Fibroblast of skin of back (primary cell): ENCODE results near the gene RNGTT.
"Not testable (repeated sequence)": the region's sequence is repeated elsewhere in the genome, so short reads cannot be mapped to it uniquely, and the experiment has no call there.

ENCODE experiments used
- DNase-seq: peaks from one replicate; pipeline ENCODE4 v3.0.0-alpha.2; 2013

RNGTT gene

DNA sequence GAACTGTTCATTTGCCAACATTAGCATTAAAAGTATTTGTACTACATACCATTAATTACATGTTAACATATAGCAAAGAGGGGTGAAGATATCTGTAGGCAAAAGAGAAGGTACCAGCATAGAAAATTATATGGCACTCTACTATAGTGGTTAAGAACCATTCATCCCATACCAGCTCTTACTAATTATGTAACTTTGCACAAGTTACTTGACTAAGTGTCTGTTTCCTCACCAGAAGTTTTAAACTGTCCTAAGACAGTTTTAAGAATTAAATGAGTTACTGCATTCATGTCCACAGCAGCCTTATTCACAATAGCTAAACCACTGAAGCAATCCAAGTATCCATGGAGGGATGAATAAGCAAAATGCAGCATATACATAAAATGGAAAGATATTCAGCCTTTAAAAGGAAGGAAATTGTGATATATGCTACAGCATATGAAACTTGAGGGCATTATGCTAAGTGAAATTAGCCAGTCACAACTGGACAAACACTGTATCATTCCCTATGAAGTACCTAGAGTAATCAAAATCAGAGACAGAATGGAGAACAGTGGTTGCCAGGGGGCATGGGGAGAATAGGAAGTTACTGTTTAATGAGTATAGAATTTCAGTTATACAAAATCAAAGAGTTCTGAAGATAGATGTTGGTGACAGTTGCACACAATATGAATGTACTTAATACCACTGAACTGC is 98.9 kb downstream of the RNGTT start:
- no peak for DNase-seq

DNA sequence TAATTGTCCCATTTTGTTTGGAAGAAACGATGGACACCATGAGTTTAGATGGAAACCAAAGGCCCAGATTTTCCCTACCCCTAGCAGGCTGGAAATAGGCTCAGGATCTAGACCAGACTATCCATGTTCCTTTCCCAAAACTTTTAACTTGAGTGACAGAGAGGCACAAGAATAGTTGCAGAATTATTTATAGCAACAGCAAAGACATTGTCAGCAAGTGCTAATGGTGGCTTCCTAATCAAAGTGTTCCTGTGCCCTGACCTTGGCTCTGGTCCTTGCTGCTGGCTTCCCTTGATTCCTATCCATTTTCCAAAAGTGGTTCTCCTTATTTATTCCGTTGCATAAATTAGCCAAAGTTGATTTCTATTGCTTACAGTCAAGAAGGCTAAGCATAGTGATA is 103.1 kb downstream of the RNGTT start:
- no peak for DNase-seq

DNA sequence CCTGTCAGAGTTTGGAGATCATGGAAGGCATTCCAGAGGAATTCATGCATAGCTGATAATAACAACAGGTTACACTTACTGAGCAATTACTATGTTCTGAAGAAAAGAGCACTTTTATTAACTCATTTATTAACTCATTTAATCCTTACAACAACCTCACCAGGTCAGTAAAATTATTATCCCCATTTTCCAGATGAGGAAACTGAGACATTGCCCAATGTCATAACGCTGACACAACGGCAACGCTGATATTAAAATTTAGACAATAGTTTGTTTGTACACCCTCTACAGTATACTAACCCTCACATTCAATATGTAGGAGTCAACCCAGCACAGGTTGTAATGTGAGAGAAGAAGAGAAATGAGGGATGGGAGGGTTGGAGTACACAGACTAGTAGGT is 105.0 kb downstream of the RNGTT start:
- no peak for DNase-seq

DNA sequence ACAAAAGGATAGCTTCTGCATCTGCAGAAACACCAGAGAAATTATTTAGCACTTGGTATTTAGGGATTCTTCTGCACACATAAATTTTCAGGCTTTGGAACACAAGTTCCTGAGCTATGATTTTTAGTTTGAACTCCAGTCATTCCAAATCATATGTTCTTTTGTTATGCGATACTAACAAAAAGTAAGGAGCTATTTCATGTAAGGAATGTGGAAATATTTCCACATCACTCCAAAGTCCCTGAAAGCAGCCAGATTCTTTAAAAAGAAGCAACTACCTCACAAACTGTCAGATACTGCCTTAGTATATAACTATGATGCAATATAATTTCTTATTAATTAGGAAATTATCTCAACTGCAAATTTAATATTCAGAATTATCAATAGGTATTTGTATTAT is 106.9 kb downstream of the RNGTT start:
- peak; percentile 13 for DNase-seq

DNA sequence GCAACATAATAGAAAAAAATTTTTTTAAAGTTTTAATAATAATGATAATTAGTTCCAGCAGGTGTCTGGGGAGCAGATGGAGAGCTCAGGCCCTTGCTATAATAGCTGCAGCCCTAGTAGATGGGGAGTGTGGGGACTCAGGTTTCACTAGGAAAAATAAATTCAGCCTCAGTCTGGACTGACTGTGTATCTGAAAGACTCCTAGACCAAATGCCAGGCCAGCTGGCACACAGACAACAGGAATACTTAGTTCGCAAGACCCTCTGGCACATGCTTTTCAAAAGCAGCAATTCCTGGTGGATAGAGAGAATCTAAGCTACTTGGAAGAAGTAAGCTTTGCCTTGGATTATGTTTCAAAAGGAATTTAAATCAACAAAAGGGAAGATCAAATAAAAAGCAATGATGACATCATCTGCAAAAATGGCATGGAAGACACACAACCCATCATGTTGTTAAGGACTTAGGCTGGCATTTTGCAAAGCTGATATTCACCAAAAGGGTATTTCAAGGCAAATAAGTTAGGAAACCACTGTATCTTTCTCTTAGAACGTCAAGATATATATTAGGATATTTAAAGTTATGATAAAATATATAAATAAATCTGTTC is 107.8 kb downstream of the RNGTT start:
- peak; percentile 35 for DNase-seq

DNA sequence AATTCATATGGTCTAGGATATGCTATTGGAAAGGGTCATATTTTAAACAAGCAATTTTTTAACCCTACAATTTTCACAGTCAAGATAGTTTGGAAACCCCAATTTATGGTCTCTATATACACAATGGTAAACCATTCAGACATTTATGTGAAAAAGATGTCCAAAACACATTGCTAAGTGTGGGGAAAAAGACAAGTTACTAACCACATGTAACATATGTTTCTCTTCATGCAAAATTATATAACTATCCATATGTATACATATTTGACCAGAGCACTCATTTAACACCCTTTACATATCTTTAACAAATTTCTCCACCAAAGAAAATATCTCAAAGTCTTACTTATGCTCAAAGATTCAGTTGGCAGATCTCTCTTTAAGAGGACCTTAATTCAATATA is 110.6 kb downstream of the RNGTT start:
- no peak for DNase-seq

- DNase-seq = no peak
Measured at GRCh38 chr6:88852000-88852399, 111.4 kb downstream of the RNGTT start.

DNA sequence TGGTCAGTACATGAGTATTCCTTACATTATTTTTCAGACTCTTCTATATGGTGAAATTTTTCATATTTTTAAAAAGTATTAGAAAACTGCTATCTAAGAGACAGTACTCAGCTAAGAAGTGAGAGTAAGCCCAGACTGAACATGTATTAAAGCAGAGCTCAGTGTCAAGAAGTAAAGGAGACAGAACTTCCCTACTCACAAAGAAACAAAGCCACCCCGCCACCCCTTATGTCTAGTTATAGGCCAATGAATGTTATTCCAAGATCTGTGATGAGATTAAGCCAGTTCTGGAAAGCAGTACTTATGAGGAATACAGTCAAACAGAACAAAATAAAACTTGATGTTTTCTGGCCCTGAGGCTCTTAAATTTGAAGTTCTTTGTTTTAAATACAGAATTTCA is 114.5 kb downstream of the RNGTT start:
- DNase-seq = no peak

- DNase-seq = peak; percentile 86
Measured at GRCh38 chr6:88843040-88843439, 120.4 kb downstream of the RNGTT start.

GRCh38 chr6:88842320-88842719 is 121.1 kb downstream of the RNGTT start:
- no peak for DNase-seq

- DNase-seq = peak; percentile 59
Measured at GRCh38 chr6:88840796-88841539, 122.5 kb downstream of the RNGTT start.

- no peak for DNase-seq
Measured at GRCh38 chr6:88840289-88840688, 123.1 kb downstream of the RNGTT start.

GRCh38 chr6:88839280-88839679 is 124.1 kb downstream of the RNGTT start:
- DNase-seq = no peak

- DNase-seq = no peak
Measured at GRCh38 chr6:88835210-88835609, 128.2 kb downstream of the RNGTT start.

DNA sequence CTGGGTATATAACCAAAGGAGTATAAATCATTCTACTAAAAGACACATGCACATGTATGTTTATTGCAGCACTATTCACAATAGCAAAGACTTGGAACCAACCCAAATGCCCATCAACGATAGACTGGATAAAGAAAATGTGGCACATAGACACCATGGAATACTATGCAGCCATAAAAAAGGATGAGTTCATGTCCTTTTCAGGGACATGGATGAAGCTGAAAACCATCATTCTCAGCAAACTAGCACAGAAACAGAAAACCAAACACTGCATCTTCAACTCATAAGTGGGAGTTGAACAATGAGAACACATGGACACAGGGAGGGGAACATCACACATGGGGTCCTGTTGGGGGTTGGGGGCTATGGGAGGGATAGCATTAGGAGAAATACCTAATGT is 130.3 kb downstream of the RNGTT start:
- DNase-seq = not testable (repeated sequence)

DNA sequence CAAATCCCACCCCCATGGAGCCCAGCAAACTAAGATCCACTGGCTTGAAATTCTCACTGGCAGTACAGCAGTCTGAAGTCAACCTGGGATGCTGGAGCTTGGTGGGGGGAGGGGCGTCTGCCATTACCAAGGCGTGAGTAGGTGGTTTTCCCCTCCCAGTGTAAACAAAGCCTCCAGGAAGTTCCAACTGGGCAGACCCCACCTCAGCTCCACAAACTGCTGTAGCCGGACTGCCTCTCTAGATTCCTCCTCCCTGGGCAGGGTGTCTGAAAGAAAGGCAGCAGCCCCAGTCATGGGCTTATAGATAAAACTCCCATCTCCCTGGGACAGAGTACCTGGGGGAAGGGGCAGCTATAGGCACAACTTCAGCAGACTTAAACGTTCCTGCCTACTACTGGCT is 135.8 kb downstream of the RNGTT start:
- DNase-seq = not testable (repeated sequence)

DNA sequence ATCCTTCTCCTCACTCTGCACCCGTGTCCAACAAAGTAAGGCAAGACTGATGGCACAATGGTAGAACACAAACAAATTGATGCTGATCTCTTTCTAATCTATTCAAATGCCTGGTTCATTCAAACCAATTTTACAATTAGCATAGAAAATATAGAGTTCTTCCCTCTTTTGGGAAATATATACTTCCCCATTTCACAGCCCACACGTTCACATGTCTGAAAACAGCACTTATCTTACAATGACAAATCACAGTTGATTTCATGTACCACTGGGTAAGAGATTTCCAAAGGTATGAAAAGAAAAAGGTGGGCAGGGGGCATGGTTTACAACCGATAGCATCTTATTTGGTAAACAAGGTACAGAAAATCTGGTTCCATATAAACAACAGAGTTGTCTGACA is 137.6 kb downstream of the RNGTT start:
- no peak for DNase-seq

DNA sequence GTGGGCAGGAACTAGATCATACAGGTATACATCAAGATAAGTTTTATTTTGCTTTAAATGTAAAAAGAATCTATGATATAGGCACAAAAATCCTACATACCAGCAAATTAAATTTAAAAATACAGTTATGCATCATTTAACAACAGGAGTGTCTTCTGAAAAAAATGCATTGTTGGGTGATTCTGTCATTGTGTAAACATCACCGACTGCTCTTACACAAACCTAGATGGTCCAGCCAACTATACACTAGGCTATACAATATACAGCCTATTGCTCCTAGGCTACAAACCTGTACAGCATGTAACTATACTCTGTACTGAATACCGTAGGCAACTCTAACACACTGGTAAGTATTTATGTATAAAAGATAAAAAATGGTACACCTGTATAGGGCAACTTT is 139.4 kb downstream of the RNGTT start:
- DNase-seq = peak; percentile 84

- DNase-seq = no peak
Measured at GRCh38 chr6:88815491-88815890, 147.9 kb downstream of the RNGTT start.

GRCh38 chr6:88814909-88815308 is 148.5 kb downstream of the RNGTT start:
- no peak for DNase-seq

- DNase-seq = no peak
Measured at GRCh38 chr6:88813045-88813444, 150.4 kb downstream of the RNGTT start.

DNA sequence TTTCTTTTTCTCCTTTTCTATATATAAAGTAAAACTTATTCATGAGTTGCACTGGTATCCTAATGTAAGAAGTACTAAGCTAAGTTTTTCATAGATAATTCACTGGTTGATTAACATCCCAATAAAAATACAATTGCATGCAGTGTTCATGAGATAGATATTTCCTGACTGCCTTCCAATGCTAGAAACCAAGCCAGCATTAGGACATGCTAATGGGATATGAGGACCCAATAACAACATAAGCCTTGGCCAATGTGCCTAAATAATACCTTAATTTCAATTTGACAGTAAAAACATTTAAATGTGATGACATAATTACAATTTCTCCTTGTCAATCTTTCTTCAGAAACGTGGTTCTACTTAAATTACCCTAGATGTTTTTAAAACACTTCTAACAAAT is 152.7 kb downstream of the RNGTT start:
- no peak for DNase-seq

- no peak for DNase-seq
Measured at GRCh38 chr6:88810089-88810488, 153.3 kb downstream of the RNGTT start.

GRCh38 chr6:88808381-88808780 is 155.0 kb downstream of the RNGTT start:
- no peak for DNase-seq
